K562 (cell line): Measurements from ENCODE around the gene LPAR6. TPM values are rescaled to one million over a fixed set of nuclear protein-coding genes. Genes with fewer than 3 reads are reported as not detected.

Experiments used
- ATAC-seq: fragments of 200-7000 bp; cut with Tn5 transposase; 3 replicates; pipeline ENCODE4 v1.9.1; 2020; ENCODE audit warnings: moderate library complexity
- BruUV-seq: library from RNA; stranded (reverse); fragments of 400-500 nt; replicated peaks from 2 replicates; lab custom pipeline; 2021; lab: Mats Ljungman, UMichigan
- CTCF ChIA-PET: fragments of 300-600 bp; formaldehyde crosslinking; extraction: SDS; loops from one replicate; lab custom pipeline; 2021; ENCODE audit warnings: low intra/inter-chr PET ratio; lab: Yijun Ruan, JAX
- POLR2A ChIA-PET: fragments of 300-600, 350-650 bp; sonication (Branson Sonifier 250); formaldehyde crosslinking; extraction: SDS; loops from one replicate; lab custom pipeline; 2021; ENCODE audit warnings: antibody characterized with exemption, inconsistent platforms; lab: Yijun Ruan, JAX
- DNase-seq, 4 experiments: peaks; one replicate each; pipeline versions ENCODE4 v3.0.0 to v3.0.0-alpha.2; 2011 to 2018; ENCODE audit warnings: low spot score in 3 of 4, mixed read lengths in 3 of 4; ENCODE audit errors: extremely low read depth in 1 of 4
- FAIRE-seq: peaks from 2 replicates; lab custom pipeline; 2011; peaks lifted over from hg19 to GRCh38; lab: Jason Lieb, UNC
- H2AFZ ChIP-seq: 2 replicates; pipeline ENCODE4 v1.6.0; 2011; ENCODE audit warnings: low read depth, low read length, control low read depth, inconsistent platforms
- H3K27ac ChIP-seq: fragments of 200-600 bp; 3 replicates; pipeline ENCODE4 v1.8.0; 2011; ENCODE audit warnings: low read depth, mild to moderate bottlenecking, control low read depth, inconsistent platforms, low read length, moderate library complexity, mixed read lengths; ENCODE audit errors: extremely low read depth
- H3K27me3 ChIP-seq, 2 experiments: fragments of 300-600 bp in 1 of 2; 2 replicates in 1 of 2; 3 replicates in 1 of 2; pipeline versions ENCODE4 v1.6.0 to v1.8.0; 2011; ENCODE audit warnings: inconsistent platforms in 2 of 2, low read length in 2 of 2, mild to moderate bottlenecking in 1 of 2, mixed read lengths in 1 of 2, moderate library complexity in 1 of 2; ENCODE audit not compliant: control insufficient read depth in 2 of 2, insufficient read depth in 2 of 2
- H3K36me3 ChIP-seq: fragments of 300-600 bp; 3 replicates; pipeline ENCODE4 v1.8.0; 2011; ENCODE audit warnings: mild to moderate bottlenecking, low read length, inconsistent platforms; ENCODE audit not compliant: control insufficient read depth, insufficient read depth
- H3K4me1 ChIP-seq, 2 experiments: fragments of 200-600 bp in 1 of 2; replicated peaks in 1 of 2; 2 replicates in 1 of 2; 3 replicates in 1 of 2; pipeline versions ENCODE4 v1.5.1 to v1.8.0; 2011; ENCODE audit warnings: inconsistent platforms in 2 of 2, low read length in 2 of 2, mild to moderate bottlenecking in 1 of 2, mixed read lengths in 1 of 2, moderate library complexity in 1 of 2; ENCODE audit not compliant: control insufficient read depth in 2 of 2, insufficient read depth in 2 of 2
- H3K4me2 ChIP-seq: 2 replicates; pipeline ENCODE4 v1.6.1; 2011; ENCODE audit warnings: low read length, control low read depth, inconsistent platforms, mixed read lengths; ENCODE audit not compliant: insufficient read depth
- H3K4me3 ChIP-seq: fragments of 200-600 bp; sonication (generic), shearing (Covaris generic); 2 replicates; pipeline ENCODE4 v1.5.1; 2016; ENCODE audit warnings: control low read depth, inconsistent platforms
- H3K79me2 ChIP-seq: fragments of 200-600 bp; 3 replicates; pipeline ENCODE4 v1.8.0; 2011; ENCODE audit warnings: low read length, inconsistent platforms; ENCODE audit not compliant: control insufficient read depth, insufficient read depth
- H3K9ac ChIP-seq, 2 experiments: 2 replicates each; pipeline versions ENCODE4 v1.6.0 to v1.6.1; 2011; ENCODE audit warnings: low read depth in 2 of 2, low read length in 2 of 2, control low read depth in 1 of 2, inconsistent platforms in 1 of 2, mild to moderate bottlenecking in 1 of 2, mixed read lengths in 1 of 2; ENCODE audit not compliant: insufficient read depth in 1 of 2
- H3K9me1 ChIP-seq: one replicate; pipeline ENCODE4 v1.6.0; 2011; ENCODE audit warnings: inconsistent platforms, mild to moderate bottlenecking, low read length, moderate library complexity; ENCODE audit not compliant: control insufficient read depth, insufficient read depth
- H3K9me3 ChIP-seq: replicated peaks from 2 replicates; pipeline ENCODE4 v1.5.1; 2011; ENCODE audit warnings: low read depth, low read length, inconsistent platforms; ENCODE audit not compliant: control insufficient read depth, insufficient read depth
- H4K20me1 ChIP-seq: replicated peaks from 2 replicates; pipeline ENCODE4 v1.6.1; 2011; ENCODE audit warnings: low read length, inconsistent platforms, mixed read lengths; ENCODE audit not compliant: control insufficient read depth, insufficient read depth
- SP1 ChIP-seq: sonication (generic); formaldehyde crosslinking; IDR thresholded peaks from 2 replicates; pipeline ENCODE4 v1.8.1; 2022; ENCODE audit warnings: mild to moderate bottlenecking, missing genetic modification reagents
- ZNF146 ChIP-seq: IDR thresholded peaks from one replicate; pipeline ENCODE4 v1.6.1; 2018; ENCODE audit warnings: missing compliant biosample characterization; ENCODE audit not compliant: unreplicated experiment
- ZNF707 ChIP-seq: fragments of 250-450 bp; sonication (Bioruptor Pico); conservative IDR thresholded peaks from 2 replicates; pipeline ENCODE4 v1.8.0; 2022; ENCODE audit warnings: inconsistent platforms, mild to moderate bottlenecking, moderate library complexity
- WGBS: fragments of 100-300 bp; shearing (Covaris generic); methylation state at CpG from one replicate; pipeline ENCODE4 v1.1.6; 2016; ENCODE audit warnings: low coverage, mixed read lengths; ENCODE audit not compliant: insufficient coverage; ENCODE audit errors: missing lambda C conversion rate; 5-methylcytosine and 5-hydroxymethylcytosine counted together
- in situ Hi-C: fragments of 300-500 bp; cut with MboI; formaldehyde crosslinking; loops from 4 replicates; pipeline ENCODE4 v1.15.0; 2018; ENCODE audit warnings: inconsistent platforms, mixed read lengths
- intact Hi-C: fragments of 100-400 bp; cut with micrococcal nuclease; formaldehyde crosslinking; loops from 2 replicates; pipeline ENCODE4 v1.14.2; 2022
- polyA plus RNA-seq, 8 experiments: library from polyadenylated mRNA; depleted of rRNA in 4 of 8; stranded (reverse) in 5 of 8; unstranded in 3 of 8; fragments of >200 nt; fragmentation: Nextera tagmentation in 2 of 8; fragmentation: Illumina TruSeq in 1 of 8; extraction: Ambion mirVana in 2 of 8; extraction: Trizol in 1 of 8; gene quantifications; 2 replicates each; pipeline versions ENCODE4 v1.2.1 to v1.2.3, GENCODE V29; 2011 to 2014; ENCODE audit warnings: inconsistent platforms in 1 of 8, missing spikeins in 1 of 8
- small RNA-seq: library from RNA; depleted of rRNA; stranded (forward); fragments of <200 nt; gene quantifications from one replicate; pipeline ENCODE3, GENCODE V24; 2014
- total RNA-seq, 7 experiments: library from RNA; depleted of rRNA in 6 of 7; stranded (reverse); fragments of >200 nt in 6 of 7; fragmentation: Illumina TruSeq in 2 of 7; extraction: Trizol in 2 of 7; gene quantifications; 2 replicates each; pipeline versions ENCODE4 v1.2.1 to v1.2.3, GENCODE V29; 2011 to 2021; ENCODE audit warnings: low replicate concordance in 1 of 7

Gene LPAR6
- total and polyA plus RNA-seq, 9 of the 15 experiments (the other 6 are each of a cell fraction or from before 2014, with no cell fraction given): 0.04 to 0.14 (median 0.10) TPM; not detected in 5

GRCh38 chr13:48369988-48370387 is 42.9 kb downstream of the LPAR6 start:
- H3K4me3 ChIP-seq: no peak overlapping the region
- no TSS peak for BruUV-seq
- H3K4me1 ChIP-seq: no peaks in the 10 kb centered on the region
- ATAC-seq: no peak
- intact Hi-C loops (no loop called here), in situ Hi-C loops (no loop called here)
- H3K9ac ChIP-seq: no peak overlapping the region
- 100% methylated on average over 1 of the region's 1 CpG for whole genome bisulfite sequencing
- no peak overlapping the region for H2AFZ ChIP-seq
- no peaks in the 10 kb centered on the region for H3K79me2 ChIP-seq
- H3K27me3 ChIP-seq: no peaks in the 10 kb centered on the region
- ChIA-PET POLR2A (interaction anchor here (0.7 kb wide), 1 partner anchor 534 kb away, joined by 3 read pairs; no protein-coding TSS in a partner anchor), CTCF (no interaction called here)
- TF ChIP-seq ZNF146: no peak
- TF ChIP-seq SP1 (CRISPR knock-in tag): no peak
- no peak for TF ChIP-seq ZNF707 (CRISPR knock-in tag)
- H3K4me2 ChIP-seq: no peak overlapping the region
- no peak for FAIRE-seq
- no peaks in the 10 kb centered on the region for H3K9me1 ChIP-seq
- H3K36me3 ChIP-seq: no peaks in the 10 kb centered on the region; the same call in 2 of the 3 replicates
- H3K27ac ChIP-seq: no peak overlapping the region
- H4K20me1 ChIP-seq: no peaks in the 10 kb centered on the region
- no peak for DNase-seq
- no peaks in the 10 kb centered on the region for H3K9me3 ChIP-seq

Small RNAs within 50 kb of the gene (small RNA-seq; reads per million reads assigned to genes)
- gene RF00017: not detected

Other genes starting within 250 kb of the LPAR6 start
- 45.0 and 67.6 TPM in 2 replicates for gene ITM2B, start 179.9 kb downstream of the LPAR6 start, total RNA-seq (2014; rRNA removed)
- gene ITM2B, start 179.9 kb downstream of the LPAR6 start, total RNA-seq (2014; rRNA removed; fragmentation: Illumina TruSeq; extraction: Trizol): 49.5 and 54.4 TPM in 2 replicates
- 50.9 and 52.5 TPM in 2 replicates for gene ITM2B, start 179.9 kb downstream of the LPAR6 start, total RNA-seq (2015; rRNA removed; fragmentation: Illumina TruSeq; extraction: Trizol)
- 53.3 and 58.4 TPM in 2 replicates for gene ITM2B, start 179.9 kb downstream of the LPAR6 start, total RNA-seq (2021)
- 41.2 and 65.6 TPM in 2 replicates for gene ITM2B, start 179.9 kb downstream of the LPAR6 start, polyA plus RNA-seq (2011; rRNA removed)
- gene ITM2B, start 179.9 kb downstream of the LPAR6 start, polyA plus RNA-seq (2014; fragmentation: Illumina TruSeq; extraction: Trizol): 57.7 and 83.8 TPM in 2 replicates
- gene ITM2B, start 179.9 kb downstream of the LPAR6 start, polyA plus RNA-seq (2014; fragmentation: Nextera tagmentation; extraction: Ambion mirVana): 10 to 100 TPM; 22.0 to 44.3 TPM
- gene ITM2B, start 179.9 kb downstream of the LPAR6 start, polyA plus RNA-seq (2014; rRNA removed): 34.8 and 36.9 TPM in 2 replicates
- 10.5 and 12.4 TPM in 2 replicates for gene RB1, start 109.4 kb downstream of the LPAR6 start, total RNA-seq (2014; rRNA removed)
- gene RB1, start 109.4 kb downstream of the LPAR6 start, total RNA-seq (2014; rRNA removed; fragmentation: Illumina TruSeq; extraction: Trizol): 22.0 TPM in 2 replicates
- 18.2 and 19.0 TPM in 2 replicates for gene RB1, start 109.4 kb downstream of the LPAR6 start, total RNA-seq (2015; rRNA removed; fragmentation: Illumina TruSeq; extraction: Trizol)
- 17.9 and 20.9 TPM in 2 replicates for gene RB1, start 109.4 kb downstream of the LPAR6 start, total RNA-seq (2021)
- gene RB1, start 109.4 kb downstream of the LPAR6 start, polyA plus RNA-seq (2011; rRNA removed): 13.2 and 23.8 TPM in 2 replicates
- 16.9 and 21.2 TPM in 2 replicates for gene RB1, start 109.4 kb downstream of the LPAR6 start, polyA plus RNA-seq (2014; fragmentation: Illumina TruSeq; extraction: Trizol)
- 1 to 10 TPM; 5.0 to 6.5 TPM for gene RB1, start 109.4 kb downstream of the LPAR6 start, polyA plus RNA-seq (2014; fragmentation: Nextera tagmentation; extraction: Ambion mirVana)
- 9.3 and 13.2 TPM in 2 replicates for gene RB1, start 109.4 kb downstream of the LPAR6 start, polyA plus RNA-seq (2014; rRNA removed)
- 0.69 and 0.91 TPM in 2 replicates for gene RCBTB2, start 120.0 kb upstream of the LPAR6 start, total RNA-seq (2014; rRNA removed)
- gene RCBTB2, start 120.0 kb upstream of the LPAR6 start, total RNA-seq (2014; rRNA removed; fragmentation: Illumina TruSeq; extraction: Trizol): 1.5 TPM in 2 replicates
- 1.8 and 1.9 TPM in 2 replicates for gene RCBTB2, start 120.0 kb upstream of the LPAR6 start, total RNA-seq (2015; rRNA removed; fragmentation: Illumina TruSeq; extraction: Trizol)
- 1.3 TPM in 2 replicates for gene RCBTB2, start 120.0 kb upstream of the LPAR6 start, total RNA-seq (2021)
- 1.2 TPM in 2 replicates for gene RCBTB2, start 120.0 kb upstream of the LPAR6 start, polyA plus RNA-seq (2011; rRNA removed)
- 0.93 and 1.2 TPM in 2 replicates for gene RCBTB2, start 120.0 kb upstream of the LPAR6 start, polyA plus RNA-seq (2014; fragmentation: Illumina TruSeq; extraction: Trizol)
- 1 to 10 TPM; 2.8 to 3.3 TPM for gene RCBTB2, start 120.0 kb upstream of the LPAR6 start, polyA plus RNA-seq (2014; fragmentation: Nextera tagmentation; extraction: Ambion mirVana)
- gene RCBTB2, start 120.0 kb upstream of the LPAR6 start, polyA plus RNA-seq (2014; rRNA removed): 1.1 and 1.8 TPM in 2 replicates
- gene CYSLTR2, start 240.8 kb upstream of the LPAR6 start, total RNA-seq (2014; rRNA removed): not detected in 2 replicates
- gene CYSLTR2, start 240.8 kb upstream of the LPAR6 start, total RNA-seq (2014; rRNA removed; fragmentation: Illumina TruSeq; extraction: Trizol): not detected in 2 replicates
- gene CYSLTR2, start 240.8 kb upstream of the LPAR6 start, total RNA-seq (2015; rRNA removed; fragmentation: Illumina TruSeq; extraction: Trizol): not detected in 2 replicates
- gene CYSLTR2, start 240.8 kb upstream of the LPAR6 start, total RNA-seq (2021): not detected in 2 replicates
- not detected in 2 replicates for gene CYSLTR2, start 240.8 kb upstream of the LPAR6 start, polyA plus RNA-seq (2011; rRNA removed)
- gene CYSLTR2, start 240.8 kb upstream of the LPAR6 start, polyA plus RNA-seq (2014; fragmentation: Illumina TruSeq; extraction: Trizol): not detected in 2 replicates
- not detected for gene CYSLTR2, start 240.8 kb upstream of the LPAR6 start, polyA plus RNA-seq (2014; fragmentation: Nextera tagmentation; extraction: Ambion mirVana)
- gene CYSLTR2, start 240.8 kb upstream of the LPAR6 start, polyA plus RNA-seq (2014; rRNA removed): not detected in 2 replicates